K562 (cell line): Measurements from ENCODE around the gene NECTIN1. TPM values are rescaled to one million over a fixed set of nuclear protein-coding genes. Genes with fewer than 3 reads are reported as not detected.
A peak's percentile ranks its signal among the peaks of the same experiment; 100 is the strongest.

ENCODE experiments used
- DDX20 ChIP-seq: fragments of 450-650 bp; IDR thresholded peaks from 2 replicates; pipeline ENCODE4 v1.6.1; 2016; ENCODE audit warnings: missing genetic modification characterization, low read depth, mild to moderate bottlenecking, missing compliant biosample characterization, moderate library complexity
- ESRRA ChIP-seq: fragments of 450-650 bp; IDR thresholded peaks from 2 replicates; pipeline ENCODE4 v1.6.1; 2014; ENCODE audit warnings: low read depth, mild to moderate bottlenecking, moderate library complexity, borderline replicate concordance
- FOS ChIP-seq: IDR thresholded peaks from 3 replicates; pipeline ENCODE4 v1.6.1; 2011; ENCODE audit not compliant: insufficient read length; ENCODE audit errors: extremely low read depth
- GABPB1 ChIP-seq: sonication (generic); formaldehyde crosslinking; IDR thresholded peaks from 2 replicates; pipeline ENCODE4 v1.8.0; 2022; ENCODE audit warnings: mild to moderate bottlenecking, missing genetic modification reagents
- HNRNPLL ChIP-seq: fragments of 200-400 bp; formaldehyde crosslinking; IDR thresholded peaks from 2 replicates; pipeline ENCODE4 v1.6.1; 2017; ENCODE audit warnings: low read length, low read depth, mild to moderate bottlenecking; ENCODE audit not compliant: poor library complexity, severe bottlenecking
- KAT8 ChIP-seq: fragments of 450-650 bp; IDR thresholded peaks from 2 replicates; pipeline ENCODE4 v1.6.1; 2016; ENCODE audit warnings: low read depth, mild to moderate bottlenecking
- NFIC ChIP-seq: fragments of 450-650 bp; IDR thresholded peaks from 2 replicates; pipeline ENCODE4 v1.6.1; 2017; ENCODE audit warnings: mild to moderate bottlenecking, inconsistent platforms
- NFRKB ChIP-seq: fragments of 450-650 bp; IDR thresholded peaks from 2 replicates; pipeline ENCODE4 v1.6.1; 2016; ENCODE audit warnings: low read depth
- RBM34 ChIP-seq: fragments of 200-400 bp; formaldehyde crosslinking; IDR thresholded peaks from 2 replicates; pipeline ENCODE4 v1.6.1; 2018; ENCODE audit warnings: low read length, borderline replicate concordance; ENCODE audit not compliant: insufficient read depth
- SNRNP70 ChIP-seq: fragments of 200-400 bp; formaldehyde crosslinking; optimal IDR thresholded peaks from 2 replicates; pipeline ENCODE3; 2017; ENCODE audit warnings: low read depth, low read length
- SOX6 ChIP-seq: fragments of 450-650 bp; IDR thresholded peaks from 2 replicates; pipeline ENCODE4 v1.6.1; 2014; ENCODE audit warnings: mild to moderate bottlenecking
- TCF7L2 ChIP-seq: fragments of 150-350 bp; IDR thresholded peaks from 2 replicates; pipeline ENCODE4 v1.6.1; 2016; ENCODE audit warnings: low read depth, mild to moderate bottlenecking, low read length, moderate library complexity
- TGIF2 ChIP-seq: sonication (generic); formaldehyde crosslinking; IDR thresholded peaks from 2 replicates; pipeline ENCODE4 v1.8.1; 2022; ENCODE audit warnings: mild to moderate bottlenecking, missing genetic modification reagents, moderate library complexity
- XRCC4 ChIP-seq: IDR thresholded peaks from one replicate; pipeline ENCODE4 v1.6.1; 2011; ENCODE audit not compliant: insufficient read depth, insufficient read length; ENCODE audit errors: extremely low read depth
- ZFP1 ChIP-seq: fragments of 450-650 bp; formaldehyde crosslinking; IDR thresholded peaks from 2 replicates; pipeline ENCODE4 v1.4.0; 2020; ENCODE audit warnings: mild to moderate bottlenecking, mixed read lengths
- ZFX ChIP-seq: sonication (generic); formaldehyde crosslinking; IDR thresholded peaks from 2 replicates; pipeline ENCODE4 v1.8.0; 2022; ENCODE audit warnings: mild to moderate bottlenecking, missing genetic modification reagents, moderate library complexity
- ZNF184 ChIP-seq: sonication (generic); formaldehyde crosslinking; IDR thresholded peaks from 2 replicates; pipeline ENCODE4 v1.5.0; 2020; ENCODE audit warnings: missing genetic modification reagents
- polyA plus RNA-seq, 8 experiments: library from polyadenylated mRNA; depleted of rRNA in 4 of 8; stranded (reverse) in 5 of 8; unstranded in 3 of 8; fragments of >200 nt; fragmentation: Nextera tagmentation in 2 of 8; fragmentation: Illumina TruSeq in 1 of 8; extraction: Ambion mirVana in 2 of 8; extraction: Trizol in 1 of 8; gene quantifications; 2 replicates each; pipeline versions ENCODE4 v1.2.1 to v1.2.3, GENCODE V29; 2011 to 2014; ENCODE audit warnings: inconsistent platforms in 1 of 8, missing spikeins in 1 of 8
- total RNA-seq, 7 experiments: library from RNA; depleted of rRNA in 6 of 7; stranded (reverse); fragments of >200 nt in 6 of 7; fragmentation: Illumina TruSeq in 2 of 7; extraction: Trizol in 2 of 7; gene quantifications; 2 replicates each; pipeline versions ENCODE4 v1.2.1 to v1.2.3, GENCODE V29; 2011 to 2021; ENCODE audit warnings: low replicate concordance in 1 of 7
- TF ChIP-seq, protein P1 (sequence below): fragments of 200-400 bp; formaldehyde crosslinking; IDR thresholded peaks from 2 replicates; pipeline ENCODE4 v1.6.1; 2017; ENCODE audit warnings: mild to moderate bottlenecking, low read depth, low read length, moderate library complexity
- TF ChIP-seq, protein P2 (sequence below): sonication (generic); formaldehyde crosslinking; IDR thresholded peaks from 2 replicates; pipeline ENCODE4 v1.8.0; 2023; ENCODE audit warnings: mild to moderate bottlenecking, missing genetic modification reagents
- TF ChIP-seq, protein P3 (sequence below): fragments of 250-450 bp; sonication (Bioruptor Pico); IDR thresholded peaks from 2 replicates; pipeline ENCODE4 v1.5.0; 2021
- TF ChIP-seq, protein P4 (sequence below): sonication (generic); formaldehyde crosslinking; IDR thresholded peaks from 2 replicates; pipeline ENCODE4 v1.8.0; 2022; ENCODE audit warnings: missing genetic modification reagents, mild to moderate bottlenecking, moderate library complexity, borderline replicate concordance

The NECTIN1 gene
- total and polyA plus RNA-seq, 9 of the 15 experiments (the other 6 are each of a cell fraction or from before 2014, with no cell fraction given): 0.09 to 0.53 (median 0.23) TPM; not detected in 2

DNA sequence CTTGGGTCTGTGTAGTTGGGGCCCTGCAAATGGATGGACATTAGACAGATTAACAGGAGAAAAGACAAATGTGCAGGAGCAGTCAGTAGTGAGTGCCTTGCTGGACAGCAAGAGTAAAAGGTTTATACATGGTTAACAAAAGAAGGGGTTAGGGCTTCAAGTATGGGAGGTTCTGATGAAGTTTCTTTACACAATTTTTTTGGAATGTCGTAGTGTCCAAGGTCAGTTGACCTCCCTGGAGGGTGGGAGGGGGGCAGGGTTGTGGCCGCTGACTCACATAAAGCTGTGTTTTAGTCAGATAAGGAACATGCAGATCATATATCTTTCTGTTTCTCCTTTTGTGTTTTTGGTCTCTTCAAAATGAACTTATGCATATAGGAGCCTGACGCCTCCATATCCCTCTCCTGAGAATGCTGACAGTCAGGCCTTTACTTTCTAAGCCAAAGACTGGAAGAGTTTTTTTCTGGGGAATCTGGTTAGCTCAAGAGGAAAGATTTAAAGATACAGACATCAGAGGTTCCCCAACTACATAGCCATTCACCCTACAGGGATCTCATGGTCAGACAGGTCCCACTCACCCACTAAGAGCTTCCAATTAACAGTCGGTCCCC, 134.3 kb downstream of the NECTIN1 start (continued):
- TF ChIP-seq HNRNPLL (no peak), NFRKB (no peak; the same call in 1 of the 2 replicates), NFIC (no peak; the same call in 1 of the 2 replicates), TCF7L2 (no peak), ZNF184 (CRISPR knock-in tag) (no peak), RBM34 (no peak), FOS (peak; percentile 79), SOX6 (peak; percentile 97), ZFX (0 out of 2 replicates have a peak, but pooled peaks have one; percentile 24), ESRRA (peak; percentile 98), ZFP1 (CRISPR knock-in tag) (no peak), DDX20 (tag) (no peak), TGIF2 (CRISPR knock-in tag) (no peak), KAT8 (no peak), XRCC4 (no peak), GABPB1 (no peak), SNRNP70 (no peak)
- TF ChIP-seq, protein P1, sequence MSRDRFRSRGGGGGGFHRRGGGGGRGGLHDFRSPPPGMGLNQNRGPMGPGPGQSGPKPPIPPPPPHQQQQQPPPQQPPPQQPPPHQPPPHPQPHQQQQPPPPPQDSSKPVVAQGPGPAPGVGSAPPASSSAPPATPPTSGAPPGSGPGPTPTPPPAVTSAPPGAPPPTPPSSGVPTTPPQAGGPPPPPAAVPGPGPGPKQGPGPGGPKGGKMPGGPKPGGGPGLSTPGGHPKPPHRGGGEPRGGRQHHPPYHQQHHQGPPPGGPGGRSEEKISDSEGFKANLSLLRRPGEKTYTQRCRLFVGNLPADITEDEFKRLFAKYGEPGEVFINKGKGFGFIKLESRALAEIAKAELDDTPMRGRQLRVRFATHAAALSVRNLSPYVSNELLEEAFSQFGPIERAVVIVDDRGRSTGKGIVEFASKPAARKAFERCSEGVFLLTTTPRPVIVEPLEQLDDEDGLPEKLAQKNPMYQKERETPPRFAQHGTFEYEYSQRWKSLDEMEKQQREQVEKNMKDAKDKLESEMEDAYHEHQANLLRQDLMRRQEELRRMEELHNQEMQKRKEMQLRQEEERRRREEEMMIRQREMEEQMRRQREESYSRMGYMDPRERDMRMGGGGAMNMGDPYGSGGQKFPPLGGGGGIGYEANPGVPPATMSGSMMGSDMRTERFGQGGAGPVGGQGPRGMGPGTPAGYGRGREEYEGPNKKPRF: no peak
- TF ChIP-seq, protein P2, sequence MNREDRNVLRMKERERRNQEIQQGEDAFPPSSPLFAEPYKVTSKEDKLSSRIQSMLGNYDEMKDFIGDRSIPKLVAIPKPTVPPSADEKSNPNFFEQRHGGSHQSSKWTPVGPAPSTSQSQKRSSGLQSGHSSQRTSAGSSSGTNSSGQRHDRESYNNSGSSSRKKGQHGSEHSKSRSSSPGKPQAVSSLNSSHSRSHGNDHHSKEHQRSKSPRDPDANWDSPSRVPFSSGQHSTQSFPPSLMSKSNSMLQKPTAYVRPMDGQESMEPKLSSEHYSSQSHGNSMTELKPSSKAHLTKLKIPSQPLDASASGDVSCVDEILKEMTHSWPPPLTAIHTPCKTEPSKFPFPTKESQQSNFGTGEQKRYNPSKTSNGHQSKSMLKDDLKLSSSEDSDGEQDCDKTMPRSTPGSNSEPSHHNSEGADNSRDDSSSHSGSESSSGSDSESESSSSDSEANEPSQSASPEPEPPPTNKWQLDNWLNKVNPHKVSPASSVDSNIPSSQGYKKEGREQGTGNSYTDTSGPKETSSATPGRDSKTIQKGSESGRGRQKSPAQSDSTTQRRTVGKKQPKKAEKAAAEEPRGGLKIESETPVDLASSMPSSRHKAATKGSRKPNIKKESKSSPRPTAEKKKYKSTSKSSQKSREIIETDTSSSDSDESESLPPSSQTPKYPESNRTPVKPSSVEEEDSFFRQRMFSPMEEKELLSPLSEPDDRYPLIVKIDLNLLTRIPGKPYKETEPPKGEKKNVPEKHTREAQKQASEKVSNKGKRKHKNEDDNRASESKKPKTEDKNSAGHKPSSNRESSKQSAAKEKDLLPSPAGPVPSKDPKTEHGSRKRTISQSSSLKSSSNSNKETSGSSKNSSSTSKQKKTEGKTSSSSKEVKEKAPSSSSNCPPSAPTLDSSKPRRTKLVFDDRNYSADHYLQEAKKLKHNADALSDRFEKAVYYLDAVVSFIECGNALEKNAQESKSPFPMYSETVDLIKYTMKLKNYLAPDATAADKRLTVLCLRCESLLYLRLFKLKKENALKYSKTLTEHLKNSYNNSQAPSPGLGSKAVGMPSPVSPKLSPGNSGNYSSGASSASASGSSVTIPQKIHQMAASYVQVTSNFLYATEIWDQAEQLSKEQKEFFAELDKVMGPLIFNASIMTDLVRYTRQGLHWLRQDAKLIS (CRISPR knock-in tag): no peak
- TF ChIP-seq, protein P3, sequence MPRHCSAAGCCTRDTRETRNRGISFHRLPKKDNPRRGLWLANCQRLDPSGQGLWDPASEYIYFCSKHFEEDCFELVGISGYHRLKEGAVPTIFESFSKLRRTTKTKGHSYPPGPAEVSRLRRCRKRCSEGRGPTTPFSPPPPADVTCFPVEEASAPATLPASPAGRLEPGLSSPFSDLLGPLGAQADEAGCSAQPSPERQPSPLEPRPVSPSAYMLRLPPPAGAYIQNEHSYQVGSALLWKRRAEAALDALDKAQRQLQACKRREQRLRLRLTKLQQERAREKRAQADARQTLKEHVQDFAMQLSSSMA: no peak
- TF ChIP-seq, protein P4, sequence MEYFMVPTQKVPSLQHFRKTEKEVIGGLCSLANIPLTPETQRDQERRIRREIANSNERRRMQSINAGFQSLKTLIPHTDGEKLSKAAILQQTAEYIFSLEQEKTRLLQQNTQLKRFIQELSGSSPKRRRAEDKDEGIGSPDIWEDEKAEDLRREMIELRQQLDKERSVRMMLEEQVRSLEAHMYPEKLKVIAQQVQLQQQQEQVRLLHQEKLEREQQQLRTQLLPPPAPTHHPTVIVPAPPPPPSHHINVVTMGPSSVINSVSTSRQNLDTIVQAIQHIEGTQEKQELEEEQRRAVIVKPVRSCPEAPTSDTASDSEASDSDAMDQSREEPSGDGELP (CRISPR knock-in tag): no peak
